SKM-1 treated with dmso at 0.1 percent for 144 hours (cell line): ENCODE results near the gene CANT1.
"Not testable (repeated sequence)": the region's sequence is repeated elsewhere in the genome, so short reads cannot be mapped to it uniquely, and the experiment has no call there.

ENCODE experiments used
- DNase-seq: peaks from one replicate; lab custom pipeline; 2025; ENCODE audit not compliant: unreplicated experiment; lab: John Stamatoyannopoulos, UW

CANT1 gene

GRCh38 chr17:78977997-78978973 is 31.3 kb downstream of the CANT1 start:
- no peak for DNase-seq

GRCh38 chr17:78977681-78977943 is 32.0 kb downstream of the CANT1 start:
- no peak for DNase-seq

GRCh38 chr17:78976907-78977680 is 32.5 kb downstream of the CANT1 start:
- DNase-seq = no peak

- DNase-seq = peak; percentile 33
These were observed 34.7 kb downstream of the CANT1 start for GRCh38 chr17:78974635-78975591.

GRCh38 chr17:78973792-78974520 is 35.6 kb downstream of the CANT1 start:
- no peak for DNase-seq

- no peak for DNase-seq
These were observed 36.4 kb downstream of the CANT1 start for GRCh38 chr17:78973196-78973595.

- DNase-seq = no peak
These were observed 37.0 kb downstream of the CANT1 start for GRCh38 chr17:78972507-78973105.

- no peak for DNase-seq
These were observed 37.6 kb downstream of the CANT1 start for GRCh38 chr17:78971756-78972506.

GRCh38 chr17:78970834-78971755 is 38.5 kb downstream of the CANT1 start:
- DNase-seq = peak; percentile 78

GRCh38 chr17:78969865-78970264 is 39.7 kb downstream of the CANT1 start:
- DNase-seq = no peak

- no peak for DNase-seq
These were observed 41.7 kb downstream of the CANT1 start for GRCh38 chr17:78967782-78968362.

- DNase-seq = no peak
These were observed 42.5 kb downstream of the CANT1 start for GRCh38 chr17:78966910-78967600.

- no peak for DNase-seq
These were observed 43.3 kb downstream of the CANT1 start for GRCh38 chr17:78966123-78966813.

- no peak for DNase-seq
These were observed 44.1 kb downstream of the CANT1 start for GRCh38 chr17:78965491-78965924.

- DNase-seq = no peak
These were observed 46.2 kb downstream of the CANT1 start for GRCh38 chr17:78963378-78963777.

GRCh38 chr17:78962984-78963348 is 46.6 kb downstream of the CANT1 start:
- not testable (repeated sequence) for DNase-seq
